Medulla oblongata (tissue), 1 donor: ENCODE measurements around the gene ST7.
A peak's percentile ranks its signal among the peaks of the same experiment; 100 is the strongest.

ENCODE experiments used
- DNase-seq: peaks from one replicate; pipeline ENCODE4 v3.0.0-alpha.2; 2015; ENCODE audit errors: extremely low spot score

Gene ST7

DNA sequence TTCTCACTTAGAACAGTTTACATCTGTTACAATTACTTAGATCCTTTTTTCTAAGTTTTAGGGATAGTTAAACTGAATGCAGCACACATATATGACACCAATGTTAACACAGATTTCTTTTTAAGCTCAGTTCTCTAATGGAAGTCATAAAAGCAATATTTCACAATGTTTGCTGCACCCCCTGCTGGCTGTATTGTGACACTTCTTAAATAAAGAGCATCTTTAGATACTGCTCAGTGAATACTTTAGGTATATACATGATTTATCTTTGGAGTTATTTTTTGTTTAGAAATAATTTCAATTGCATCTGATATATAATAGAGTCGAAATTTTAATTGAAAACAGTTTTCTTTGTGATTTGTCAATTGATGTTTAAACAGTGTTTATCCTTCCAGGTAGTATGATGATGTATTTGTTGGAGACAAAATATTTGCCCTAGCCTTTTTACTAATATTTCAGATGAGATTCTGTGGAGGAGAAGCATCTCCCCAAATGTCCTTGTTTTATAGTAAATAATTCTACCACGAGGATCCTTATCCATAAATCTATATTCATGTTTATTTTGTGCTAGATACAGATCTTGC is 174.4 kb downstream of the ST7 start:
- peak; percentile 86 for DNase-seq

GRCh38 chr7:117129521-117129955 is 176.2 kb downstream of the ST7 start:
- DNase-seq = no peak

DNA sequence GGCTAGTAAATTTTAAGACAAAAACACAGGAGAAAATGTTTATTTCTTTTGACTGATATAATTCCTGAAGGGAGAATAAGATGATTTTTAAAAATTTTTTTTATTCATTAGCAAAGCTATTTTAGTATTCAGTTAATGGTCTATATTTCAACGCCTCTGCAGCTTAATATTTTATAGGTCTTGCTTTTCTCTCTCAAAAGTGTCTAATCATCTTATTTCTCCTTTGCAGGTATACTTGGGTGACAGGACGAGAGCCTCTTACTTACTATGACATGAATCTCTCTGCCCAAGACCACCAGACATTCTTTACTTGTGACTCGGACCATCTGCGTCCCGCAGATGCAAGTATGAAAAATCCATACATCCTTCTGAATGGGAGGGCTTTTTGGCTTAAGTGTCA is 177.0 kb downstream of the ST7 start:
- DNase-seq = no peak

DNA sequence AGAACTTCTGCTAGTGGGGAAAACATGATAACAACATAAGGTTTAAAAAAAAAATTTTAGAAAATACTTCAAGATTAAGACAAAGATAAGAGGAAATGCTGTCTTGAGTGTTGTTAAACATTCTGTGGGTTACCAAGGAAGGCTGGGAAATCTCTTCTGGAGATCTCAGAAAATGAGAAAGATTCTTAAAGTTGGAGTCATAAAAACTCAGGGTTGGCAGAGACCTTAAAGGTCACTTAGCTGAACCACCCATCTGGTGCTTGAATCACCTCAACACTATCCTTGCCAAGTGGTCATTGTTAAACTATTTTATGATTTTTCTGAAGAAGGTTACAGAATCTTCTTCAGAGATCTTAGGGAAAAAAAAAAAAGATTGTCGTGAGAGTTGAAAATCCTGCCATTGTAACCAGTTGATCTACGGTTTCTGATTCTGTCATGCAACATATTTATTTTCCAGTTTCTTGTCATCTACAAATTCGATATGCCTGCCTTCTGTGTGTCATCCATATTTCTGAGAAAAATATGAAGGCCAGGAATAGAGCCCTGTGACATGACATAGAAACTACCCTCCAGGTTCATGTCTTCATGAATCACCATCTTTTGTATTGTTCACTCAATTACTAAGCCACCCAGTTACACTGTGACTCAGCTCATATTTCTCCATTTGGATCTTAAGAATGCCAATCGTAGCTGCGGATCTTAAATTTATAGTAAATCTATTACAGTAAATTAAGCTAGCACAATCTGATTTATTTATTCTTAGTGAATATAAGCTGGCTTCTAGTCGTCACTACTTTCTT is 179.2 kb downstream of the ST7 start:
- no peak for DNase-seq

GRCh38 chr7:117133125-117133524 is 179.8 kb downstream of the ST7 start:
- DNase-seq = no peak

DNA sequence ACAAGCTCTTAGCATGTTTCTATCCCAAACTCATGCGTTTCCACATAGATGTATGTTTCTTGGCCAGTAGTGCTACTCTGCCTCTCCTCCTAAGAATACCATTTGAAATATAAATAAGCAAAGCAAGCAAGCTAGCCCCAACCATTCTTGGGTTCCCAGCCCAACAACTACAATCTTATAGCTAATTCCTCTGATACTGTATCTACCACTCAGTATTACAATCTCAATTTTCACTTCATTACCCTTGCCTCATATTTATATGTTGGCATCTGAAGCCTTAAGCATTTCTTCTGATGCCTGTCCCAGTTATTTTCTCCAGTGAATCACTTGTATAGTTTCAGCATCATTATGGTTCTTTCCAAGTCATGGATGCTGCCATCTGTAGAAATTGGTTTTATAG is 181.1 kb downstream of the ST7 start:
- no peak for DNase-seq

DNA sequence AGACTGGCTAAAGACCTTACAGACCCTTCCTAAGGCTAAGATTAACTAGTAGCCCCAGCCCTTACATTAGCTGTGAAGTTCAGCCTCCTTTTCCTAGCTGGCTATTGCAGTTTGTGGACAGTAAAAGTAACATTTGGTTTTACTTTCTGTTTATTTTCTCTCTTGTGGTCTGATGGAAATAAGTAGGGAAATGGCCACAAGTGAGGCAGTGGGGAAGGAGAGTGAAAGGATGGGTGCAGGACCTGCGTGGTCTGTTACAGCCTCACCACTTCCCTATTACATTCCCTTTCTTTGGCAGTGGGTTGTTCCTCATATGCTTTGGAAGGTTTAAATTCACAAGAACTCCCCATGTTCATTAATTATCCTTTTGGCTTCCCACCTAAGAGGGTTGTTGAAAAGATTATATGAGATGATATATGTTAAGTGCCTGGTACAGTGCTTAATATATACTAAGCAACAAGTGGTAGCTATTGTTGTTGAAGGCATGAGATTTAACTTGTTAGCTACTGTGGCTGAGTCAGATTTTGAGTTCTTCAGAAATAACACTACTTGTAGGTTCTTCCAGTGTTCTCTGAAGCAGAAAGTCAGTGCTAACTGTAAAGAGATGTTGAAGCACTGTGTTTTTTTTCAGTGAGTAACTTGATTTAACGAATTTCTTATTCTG is 181.7 kb downstream of the ST7 start:
- peak; percentile 32 for DNase-seq

- DNase-seq = no peak
These were observed 182.2 kb downstream of the ST7 start for GRCh38 chr7:117135553-117135891.

GRCh38 chr7:117137868-117138267 is 184.6 kb downstream of the ST7 start:
- no peak for DNase-seq

DNA sequence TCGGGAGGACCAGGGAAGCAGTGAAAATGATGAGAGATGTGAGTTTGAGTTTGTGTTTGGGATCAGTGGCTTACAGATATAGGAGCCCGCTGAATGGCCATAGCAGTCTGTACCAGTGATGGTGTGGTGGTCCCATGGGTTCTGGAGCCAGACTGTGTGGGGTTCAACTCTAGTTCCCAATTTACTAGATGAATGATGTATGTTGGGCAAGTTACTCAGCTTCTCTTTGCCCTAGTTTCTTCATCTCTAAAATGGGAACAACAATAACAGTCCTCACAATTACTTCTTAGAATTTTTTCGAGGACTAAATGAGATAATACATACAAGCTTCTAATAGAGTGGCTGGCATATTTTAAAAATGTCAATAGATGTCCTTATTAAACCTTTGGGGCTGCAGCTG is 185.2 kb downstream of the ST7 start:
- no peak for DNase-seq

- DNase-seq = no peak
These were observed 185.7 kb downstream of the ST7 start for GRCh38 chr7:117138981-117139380.

DNA sequence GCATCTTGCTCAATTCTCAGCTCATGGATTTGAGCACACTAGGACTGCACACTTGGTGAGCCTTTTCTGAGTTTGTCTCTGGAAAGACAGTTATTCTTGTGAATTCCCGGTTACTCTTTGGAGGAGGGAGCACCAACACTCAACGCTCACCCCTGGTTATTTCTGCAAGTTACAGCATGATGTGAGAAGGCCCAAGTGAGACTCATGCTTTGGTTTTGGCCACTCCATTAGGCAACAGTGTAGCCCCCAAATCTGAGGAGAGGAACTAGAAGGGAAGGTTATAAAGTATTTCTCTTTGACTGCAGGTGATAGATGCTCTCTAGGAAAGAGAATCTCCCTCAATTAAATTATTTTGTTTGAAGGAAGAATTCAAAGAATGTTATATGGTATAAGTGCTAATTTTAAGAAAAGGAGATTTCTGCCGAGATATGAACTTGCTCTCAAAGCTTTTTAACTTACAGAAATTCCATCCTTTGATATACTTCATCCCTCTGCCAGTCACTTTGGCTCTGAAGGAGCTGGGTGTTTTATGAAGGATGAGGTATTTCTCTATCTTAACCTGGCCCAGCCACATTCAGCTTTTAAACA is 186.2 kb downstream of the ST7 start:
- no peak for DNase-seq

DNA sequence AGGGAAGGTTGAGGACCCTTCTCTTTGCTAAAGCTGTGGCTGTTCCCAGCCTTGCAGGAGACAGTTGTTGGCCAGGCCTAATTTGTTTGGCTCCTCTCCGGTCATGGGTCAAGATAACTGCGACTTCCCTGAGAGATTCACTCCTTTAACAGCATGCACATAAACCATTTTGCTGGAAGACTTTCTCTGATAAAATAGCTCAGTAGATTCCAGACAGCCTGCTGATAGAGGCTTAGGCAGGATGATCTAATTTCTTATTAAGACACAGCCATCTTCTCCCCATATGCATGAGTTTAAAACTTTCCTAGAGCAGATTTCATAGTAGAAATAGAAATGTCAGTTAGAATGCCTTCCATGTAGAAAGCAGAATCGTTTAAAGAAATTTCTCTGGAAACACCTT is 187.6 kb downstream of the ST7 start:
- DNase-seq = no peak

GRCh38 chr7:117143066-117143465 is 189.8 kb downstream of the ST7 start:
- no peak for DNase-seq

- DNase-seq = no peak
These were observed 190.3 kb downstream of the ST7 start for GRCh38 chr7:117143580-117143979.

- DNase-seq = no peak
These were observed 192.0 kb downstream of the ST7 start for GRCh38 chr7:117145333-117145732.

DNA sequence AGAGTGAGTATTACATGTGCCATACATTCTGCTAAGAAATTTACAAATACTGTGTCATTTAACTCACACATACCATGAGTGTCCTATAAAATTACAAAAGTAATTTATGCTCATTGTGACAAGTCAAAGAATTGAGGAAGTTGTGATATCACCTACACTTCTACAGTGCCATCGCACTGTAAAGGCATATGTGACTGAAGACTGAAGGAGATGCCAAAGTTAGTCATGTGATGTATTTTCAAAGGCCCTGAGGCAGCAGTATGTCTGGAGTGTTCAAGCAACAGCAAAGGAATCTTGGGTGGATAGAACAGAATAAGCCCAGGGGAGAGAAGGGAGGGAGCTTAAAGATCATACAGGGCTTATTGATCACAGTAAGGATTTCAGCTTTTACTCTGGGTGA is 192.8 kb downstream of the ST7 start:
- no peak for DNase-seq

- DNase-seq = no peak
These were observed 193.2 kb downstream of the ST7 start for GRCh38 chr7:117146511-117146910.

DNA sequence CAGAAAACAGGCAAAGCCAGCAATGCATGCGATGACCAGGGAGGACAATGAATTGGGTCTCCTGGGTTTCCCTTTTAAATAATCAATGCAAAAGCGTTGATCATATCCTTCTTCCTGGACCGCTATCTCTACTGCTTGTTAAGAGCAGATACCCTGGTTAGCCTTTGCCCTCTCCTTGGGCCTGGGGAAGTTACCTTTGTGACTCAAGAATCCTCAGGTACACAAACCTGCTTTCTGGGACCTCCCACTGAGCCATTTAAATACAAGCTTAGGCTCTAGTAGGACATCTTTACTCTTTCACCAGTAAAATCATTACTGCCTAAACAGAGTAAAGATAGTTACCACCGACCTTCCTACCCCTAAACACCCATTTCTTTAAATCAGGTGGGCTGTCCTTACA is 195.7 kb downstream of the ST7 start:
- DNase-seq = no peak

GRCh38 chr7:117149692-117150091 is 196.4 kb downstream of the ST7 start:
- DNase-seq = no peak

DNA sequence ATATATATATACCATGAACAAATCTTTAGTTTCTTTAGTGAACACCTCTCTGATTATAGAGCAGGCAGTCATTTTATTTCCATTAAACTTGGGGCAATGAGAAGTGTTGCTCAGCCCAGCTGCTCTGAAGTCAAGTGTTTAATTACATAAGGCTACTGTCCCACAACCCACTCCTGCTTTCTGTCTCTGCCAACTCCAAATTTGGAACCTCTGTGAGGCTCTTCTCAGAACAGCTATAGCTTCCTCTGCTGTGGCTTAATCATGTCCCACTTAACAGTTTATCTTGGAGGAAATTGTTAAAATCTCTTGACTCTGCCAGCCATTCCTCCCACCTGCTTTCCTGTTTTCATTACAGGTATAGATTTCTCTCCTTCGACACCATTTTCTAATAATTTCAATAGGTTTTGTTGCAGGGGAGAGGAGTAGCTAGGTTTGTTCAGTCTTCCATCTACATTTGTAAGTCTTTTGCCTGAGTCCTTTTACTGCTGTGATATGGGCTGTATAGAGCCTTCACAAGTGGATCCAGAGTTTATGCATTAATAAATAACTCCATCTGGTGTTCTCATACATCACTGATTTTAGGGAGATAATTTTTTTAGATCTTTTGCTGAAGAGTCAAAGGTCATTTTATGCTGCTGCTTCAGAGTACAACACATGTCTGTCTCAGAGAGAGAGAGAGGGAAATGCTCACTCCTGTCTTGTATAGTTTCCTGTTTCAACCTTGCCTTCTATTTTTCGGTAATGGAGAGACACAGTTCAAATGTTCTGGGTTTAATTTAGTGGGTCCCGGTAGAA is 199.1 kb downstream of the ST7 start:
- DNase-seq = no peak

DNA sequence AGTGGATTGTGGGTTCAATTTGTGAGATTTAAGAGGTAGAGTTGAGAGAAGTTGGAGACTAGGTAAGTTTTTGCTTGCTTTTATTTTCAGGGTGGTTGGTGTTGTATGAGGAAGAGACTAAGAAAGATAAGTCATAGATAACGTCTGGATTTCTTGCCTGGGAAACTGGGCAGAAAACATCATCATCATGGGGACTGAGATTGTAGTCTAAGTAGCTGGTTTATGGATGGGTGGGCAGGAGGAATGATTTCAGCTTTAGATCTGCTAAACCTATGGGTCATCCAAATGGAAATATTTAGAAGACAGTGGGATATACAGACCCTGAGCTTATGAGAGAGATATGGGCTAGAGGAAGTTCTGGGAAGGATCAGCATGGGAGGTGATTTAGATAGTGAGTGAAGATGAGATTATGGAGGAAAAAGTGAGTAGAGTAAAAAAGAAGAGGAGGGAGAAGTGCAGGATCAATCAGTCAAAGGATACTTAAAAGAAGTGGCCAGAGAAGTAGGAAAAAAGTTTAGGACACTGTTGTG is 199.8 kb downstream of the ST7 start:
- no peak for DNase-seq
